DMS153 treated with DMSO at 0.1 percent for 48 hours (cell line): Measurements from ENCODE around the gene CSAD.

ENCODE experiments used
- DNase-seq: peaks from one replicate; lab custom pipeline; 2025; ENCODE audit not compliant: unreplicated experiment; lab: John Stamatoyannopoulos, UW

CSAD gene

GRCh38 chr12:53200107-53200457 is 19.4 kb upstream of the CSAD start:
- no peak for DNase-seq

DNA sequence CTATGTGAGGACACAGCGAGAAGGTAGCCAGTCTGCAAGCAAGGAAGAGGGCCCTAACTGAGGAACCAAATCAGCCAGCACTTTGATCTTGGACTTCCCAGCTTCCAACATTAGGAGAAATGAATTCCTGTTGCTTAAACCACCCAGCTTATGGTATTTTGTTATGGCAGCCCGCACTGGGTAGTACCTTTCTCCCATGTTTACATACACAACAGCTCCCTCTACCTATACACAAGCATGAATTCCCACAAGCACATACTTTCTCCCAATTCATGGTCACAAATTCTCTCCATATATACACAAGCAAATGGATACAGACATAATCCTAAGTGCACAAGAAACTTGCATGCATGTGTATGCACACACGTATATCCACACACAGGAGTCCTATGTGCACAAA is 19.0 kb upstream of the CSAD start:
- no peak for DNase-seq

DNA sequence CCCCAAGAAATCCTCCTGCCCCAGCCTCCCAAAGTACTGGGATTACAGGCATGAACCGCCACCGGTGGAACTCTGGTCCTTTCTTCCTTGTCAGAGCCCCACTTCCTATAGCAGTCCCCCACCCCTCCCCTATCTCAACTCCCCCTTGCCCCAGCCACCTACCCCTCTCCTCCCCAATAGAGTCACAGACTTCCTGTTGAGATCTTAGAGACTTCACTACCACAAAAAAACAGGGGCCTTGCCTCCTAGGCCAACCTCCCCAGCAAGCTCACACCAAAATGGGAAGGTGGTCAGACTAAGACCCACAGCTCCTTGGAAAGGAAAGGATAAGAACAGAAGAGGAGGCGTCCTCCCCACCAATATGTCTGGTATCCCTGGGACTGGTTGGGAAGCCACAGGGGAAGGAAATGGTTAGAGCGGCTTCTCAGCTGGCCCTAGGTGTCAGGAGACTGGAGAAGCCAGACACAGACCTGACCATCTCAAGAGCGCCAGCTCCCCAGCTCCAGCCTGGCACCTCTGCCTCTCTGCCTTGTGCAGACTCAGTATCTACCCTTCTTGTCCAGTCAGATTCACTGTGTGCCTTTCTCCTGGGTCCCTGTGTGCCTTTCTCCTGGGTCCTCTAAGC is 17.9 kb upstream of the CSAD start:
- DNase-seq: no peak

DNA sequence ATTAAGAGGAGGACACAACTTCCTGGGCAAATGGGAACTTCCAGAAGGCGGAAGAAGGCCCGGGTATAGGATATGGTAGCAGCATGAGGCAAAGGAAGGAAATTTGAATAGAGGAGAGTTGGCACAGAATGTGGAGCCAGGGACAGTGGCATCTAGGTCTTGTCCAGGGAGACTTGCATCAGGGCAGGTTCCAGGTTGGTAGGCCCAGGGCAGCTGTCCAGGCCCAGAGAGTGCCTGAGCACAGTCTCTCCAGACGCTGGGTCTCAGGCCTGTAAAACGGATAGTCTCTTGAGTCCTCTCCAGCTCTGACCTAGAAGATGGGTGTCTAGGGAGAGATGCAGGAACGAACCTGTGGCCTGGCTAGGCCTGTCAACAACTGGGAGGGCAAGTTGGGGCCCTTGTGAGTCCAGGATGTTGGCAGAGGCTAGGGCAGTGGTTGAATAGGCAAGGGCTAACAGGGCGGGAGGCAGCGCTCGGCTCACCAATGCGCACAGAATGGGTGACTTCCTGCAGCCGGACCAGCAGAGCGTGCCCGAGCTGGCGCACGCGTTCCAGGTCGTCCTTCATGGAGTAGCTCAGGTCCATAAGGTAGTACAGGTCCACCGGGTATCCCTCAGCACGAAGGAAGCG is 16.4 kb upstream of the CSAD start:
- DNase-seq: no peak

DNA sequence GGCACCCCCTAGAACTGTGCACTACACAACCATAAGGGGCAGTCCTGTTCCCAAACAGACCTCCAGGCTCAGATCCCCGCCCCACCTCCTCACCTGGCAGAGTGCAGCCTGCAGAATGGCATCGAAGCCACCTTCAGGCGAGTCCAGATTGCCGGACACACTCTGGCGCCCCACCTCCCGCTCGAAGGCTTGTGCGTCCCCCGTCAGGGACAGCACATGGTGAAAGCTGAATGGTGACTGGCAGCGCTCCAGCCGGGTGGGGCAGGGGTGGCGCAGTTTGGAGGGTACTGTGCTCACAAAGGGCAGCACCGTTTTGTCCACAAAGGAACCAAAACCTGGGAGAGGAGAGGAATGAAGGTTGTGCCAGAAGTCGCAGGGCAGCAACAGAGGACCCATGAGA is 15.8 kb upstream of the CSAD start:
- no peak for DNase-seq

GRCh38 chr12:53195516-53196420 is 15.0 kb upstream of the CSAD start:
- DNase-seq: no peak

- no peak for DNase-seq
Observed at GRCh38 chr12:53194973-53195372, 14.2 kb upstream of the CSAD start.

- DNase-seq: no peak
Observed at GRCh38 chr12:53193985-53194716, 13.4 kb upstream of the CSAD start.

- no peak for DNase-seq
Observed at GRCh38 chr12:53193040-53193439, 12.3 kb upstream of the CSAD start.

GRCh38 chr12:53192531-53193021 is 11.9 kb upstream of the CSAD start:
- no peak for DNase-seq

GRCh38 chr12:53191885-53192530 is 11.3 kb upstream of the CSAD start:
- no peak for DNase-seq

DNA sequence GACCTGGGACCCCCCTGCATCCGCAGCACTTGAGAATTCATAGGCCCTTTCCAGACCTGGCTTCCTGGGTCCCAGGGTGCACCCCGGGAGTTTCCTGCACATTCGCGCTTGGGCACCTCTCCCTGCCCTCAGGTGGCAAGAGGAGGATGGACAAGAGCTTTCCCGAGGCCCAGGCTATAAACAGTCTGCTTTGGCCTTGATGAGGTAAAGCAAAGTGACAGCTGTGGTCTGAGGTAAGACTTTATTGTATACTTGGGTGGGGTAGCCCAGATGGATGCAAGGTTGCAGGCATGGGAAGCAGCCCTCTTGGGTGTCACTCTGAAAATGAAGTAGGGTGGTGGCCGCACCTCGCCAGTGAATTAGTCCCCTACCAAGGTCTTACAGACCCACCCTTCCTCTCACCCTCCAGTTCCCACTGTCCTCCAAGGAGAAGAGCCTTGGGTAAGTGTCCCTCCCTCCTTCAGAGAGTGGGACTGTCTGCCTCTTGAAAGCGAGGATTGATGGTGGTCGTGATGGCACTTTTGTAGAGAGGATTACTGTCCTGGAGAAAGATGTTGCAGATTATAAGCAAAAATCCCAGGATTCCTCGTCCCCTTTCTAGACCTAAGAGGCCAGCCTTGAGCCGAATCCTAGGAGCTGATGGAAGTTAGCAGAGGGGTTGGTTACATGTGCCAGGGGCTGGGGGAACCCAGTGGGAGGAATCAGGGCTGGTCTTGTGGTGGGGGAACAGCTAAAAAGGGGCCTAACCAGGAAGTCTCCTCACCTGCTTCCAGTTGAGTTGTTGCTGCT is 10.6 kb upstream of the CSAD start:
- DNase-seq: no peak

DNA sequence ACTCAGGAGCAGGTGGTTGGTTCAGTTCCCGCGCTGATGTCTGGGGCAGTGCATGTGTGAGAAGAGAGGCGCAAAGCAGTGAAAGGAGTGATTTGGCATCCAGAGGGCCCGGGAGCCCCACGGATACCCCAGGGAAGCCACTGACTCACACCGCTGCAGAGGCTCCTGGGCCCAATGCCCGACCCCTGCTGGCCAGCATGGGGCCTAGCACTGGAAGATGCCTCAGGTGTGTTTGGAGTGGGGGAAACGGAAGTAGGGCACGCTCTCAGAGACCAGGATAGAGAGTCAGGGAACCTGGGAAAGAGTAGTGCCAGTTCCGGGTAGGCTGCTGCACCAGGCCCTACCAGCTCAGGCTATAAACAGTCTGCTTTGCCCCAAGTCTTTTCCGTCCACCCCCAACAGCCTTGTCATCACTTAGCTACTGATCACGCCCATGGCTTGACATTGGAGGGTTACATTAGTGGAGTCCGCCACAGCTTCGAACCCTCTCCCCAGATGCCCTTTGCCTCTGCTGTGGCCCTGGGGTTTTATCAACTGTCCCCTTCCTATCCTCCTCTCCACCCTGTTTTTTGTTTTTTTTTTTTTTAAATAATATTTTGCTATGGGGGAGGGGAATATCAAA is 9.5 kb upstream of the CSAD start:
- DNase-seq: no peak

DNA sequence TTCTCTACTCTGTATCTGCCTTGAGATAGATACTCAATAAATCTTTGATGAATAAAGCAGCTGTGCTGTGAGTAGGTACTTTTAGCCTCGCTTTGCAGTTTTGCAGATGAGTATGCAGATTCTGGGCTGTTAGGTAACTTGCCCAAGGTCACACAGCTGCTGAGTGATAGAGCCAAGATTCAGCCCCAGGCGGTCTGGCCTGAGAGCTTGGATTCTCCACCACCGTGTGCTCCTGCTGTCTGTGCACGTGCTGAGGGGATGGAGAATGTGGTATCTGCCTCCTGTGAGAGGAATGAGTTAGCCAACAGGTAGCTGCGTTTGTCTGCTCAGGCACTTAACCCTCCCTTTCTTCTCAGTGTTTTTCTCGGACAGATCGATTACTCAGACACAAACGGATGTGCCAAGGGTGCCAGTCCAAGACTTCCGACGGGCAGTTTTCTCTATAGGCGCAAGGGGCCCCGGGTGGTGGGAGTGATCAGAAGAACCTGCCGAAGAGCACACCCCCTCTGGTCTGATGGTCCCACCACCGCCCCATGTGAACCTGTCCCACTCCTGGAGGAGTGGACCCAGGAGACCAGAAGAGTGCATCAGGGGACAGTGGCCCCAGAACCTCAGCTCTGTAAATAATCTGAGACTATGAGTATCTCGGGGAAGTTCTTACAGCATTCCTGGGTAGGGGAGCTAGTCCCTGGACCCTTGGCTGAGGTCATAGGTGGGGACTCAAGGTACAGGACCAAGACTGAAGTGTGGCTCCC is 6.6 kb upstream of the CSAD start:
- no peak for DNase-seq

GRCh38 chr12:53186745-53187144 is 6.0 kb upstream of the CSAD start:
- DNase-seq: no peak

DNA sequence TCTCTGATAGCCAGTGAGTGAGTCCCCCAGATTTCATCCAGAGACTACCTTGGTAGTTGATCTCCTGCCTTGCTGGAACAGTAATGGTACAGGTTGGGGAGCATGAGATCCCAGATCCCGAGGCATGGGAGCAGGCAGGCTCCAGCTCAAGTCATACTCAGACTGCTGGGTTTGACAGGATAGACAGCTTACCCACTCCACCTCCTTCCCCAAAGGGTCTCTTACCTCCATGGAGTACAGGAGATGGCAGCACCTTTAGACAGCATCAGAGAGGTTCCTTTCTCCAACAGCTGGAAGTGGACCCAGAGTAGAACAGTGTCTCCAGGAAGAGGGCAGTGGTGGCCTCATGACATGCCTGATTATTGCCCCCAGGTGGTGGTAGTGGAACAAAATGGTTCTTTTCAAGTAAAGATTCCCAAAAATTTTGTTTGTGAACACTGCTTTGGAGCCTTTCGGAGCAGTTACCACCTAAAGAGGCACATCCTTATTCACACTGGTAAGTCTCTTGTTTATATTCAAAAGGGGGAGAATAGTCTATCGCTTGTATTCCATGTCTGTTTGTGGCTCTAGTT is 4.9 kb upstream of the CSAD start:
- no peak for DNase-seq

DNA sequence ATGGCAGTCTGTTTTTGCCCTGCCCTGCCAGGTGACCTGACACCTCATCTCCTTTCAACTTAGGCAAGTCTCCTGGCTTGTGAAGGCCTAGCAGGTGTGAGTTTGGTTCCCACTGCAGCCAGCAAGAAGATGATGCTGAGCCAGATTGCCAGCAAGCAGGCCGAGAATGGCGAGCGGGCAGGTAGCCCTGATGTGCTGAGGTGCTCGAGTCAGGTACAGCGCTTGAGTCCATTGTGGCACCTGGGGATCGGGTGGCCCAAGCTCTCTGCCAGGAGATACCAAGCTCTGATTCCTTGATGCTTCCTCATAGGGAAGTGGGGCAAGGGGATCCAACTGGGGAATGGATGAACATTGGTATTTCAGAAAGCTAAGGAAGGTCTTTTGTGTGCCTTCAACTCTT is 4.1 kb upstream of the CSAD start:
- DNase-seq: no peak

DNA sequence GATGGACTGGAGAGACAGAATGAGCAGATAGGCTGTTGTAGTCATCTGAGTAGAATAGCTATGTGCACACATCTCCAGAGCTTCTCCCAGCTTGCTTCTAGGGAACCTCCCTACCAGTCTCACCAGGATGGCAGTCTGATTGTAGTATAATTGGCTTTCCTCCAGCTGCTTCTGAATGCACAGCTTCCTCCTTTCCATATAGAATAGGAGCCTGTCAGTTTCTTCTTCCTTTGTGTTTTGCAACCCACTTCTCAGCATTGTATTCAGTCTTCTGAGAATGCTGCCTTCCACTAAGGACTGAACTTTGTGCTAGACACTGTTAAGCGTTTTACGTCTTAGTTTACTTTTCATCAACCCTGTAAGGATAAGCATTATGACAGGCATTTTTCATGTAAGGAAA is 2.2 kb upstream of the CSAD start:
- DNase-seq: no peak

- no peak for DNase-seq
Observed at GRCh38 chr12:53181935-53182334, 1.2 kb upstream of the CSAD start.
